ENCODE data around the gene GPR21. TPM values are rescaled to one million over a fixed set of nuclear protein-coding genes. Genes with fewer than 3 reads are reported as not detected.

The GPR21 gene
- not detected in 5 replicates for total RNA-seq (2022; extraction: Qiagen RNA extraction; ENCODE audit: low read depth)

GRCh38 chr9:123033352-123033751 lies at the start of gene GPR21:
GPR21 (plus strand) TSS chr9:123033667; CDS start chr9:123034567, 900 bp downstream.

Other genes starting within 250 kb of the GPR21 start
- not detected in 5 replicates for gene OR5C1, start 244.7 kb upstream of the GPR21 start, total RNA-seq (2022; extraction: Qiagen RNA extraction; ENCODE audit: low read depth)
- not detected in 5 replicates for gene OR1K1, start 233.5 kb upstream of the GPR21 start, total RNA-seq (2022; extraction: Qiagen RNA extraction; ENCODE audit: low read depth)
- gene PDCL, start 205.1 kb upstream of the GPR21 start, total RNA-seq (2022; extraction: Qiagen RNA extraction; ENCODE audit: low read depth): 18.4 to 21.3 TPM (median 18.7 TPM) in 5 replicates
- gene RC3H2, start 128.3 kb upstream of the GPR21 start, total RNA-seq (2022; extraction: Qiagen RNA extraction; ENCODE audit: low read depth): 13.9 to 23.4 TPM (median 20.3 TPM) in 5 replicates
- 4.7 to 6.1 TPM (median 5.7 TPM) in 5 replicates for gene ZBTB6, start 120.3 kb upstream of the GPR21 start, total RNA-seq (2022; extraction: Qiagen RNA extraction; ENCODE audit: low read depth)
- 1.5 to 2.6 TPM (median 2.1 TPM) in 5 replicates for gene ZBTB26, start 102.2 kb upstream of the GPR21 start, total RNA-seq (2022; extraction: Qiagen RNA extraction; ENCODE audit: low read depth)
- gene RABGAP1, start 92.6 kb upstream of the GPR21 start, total RNA-seq (2022; extraction: Qiagen RNA extraction; ENCODE audit: low read depth): 13.4 to 18.1 TPM (median 14.6 TPM) in 5 replicates
- gene STRBP, start 234.9 kb downstream of the GPR21 start, total RNA-seq (2022; extraction: Qiagen RNA extraction; ENCODE audit: low read depth): 13.3 to 16.2 TPM (median 15.1 TPM) in 5 replicates